ENCODE results near the gene KCTD8. TPM values are rescaled to one million over a fixed set of nuclear protein-coding genes. Genes with fewer than 3 reads are reported as not detected.

Gene KCTD8
- total RNA-seq = 0.86 TPM

DNA sequence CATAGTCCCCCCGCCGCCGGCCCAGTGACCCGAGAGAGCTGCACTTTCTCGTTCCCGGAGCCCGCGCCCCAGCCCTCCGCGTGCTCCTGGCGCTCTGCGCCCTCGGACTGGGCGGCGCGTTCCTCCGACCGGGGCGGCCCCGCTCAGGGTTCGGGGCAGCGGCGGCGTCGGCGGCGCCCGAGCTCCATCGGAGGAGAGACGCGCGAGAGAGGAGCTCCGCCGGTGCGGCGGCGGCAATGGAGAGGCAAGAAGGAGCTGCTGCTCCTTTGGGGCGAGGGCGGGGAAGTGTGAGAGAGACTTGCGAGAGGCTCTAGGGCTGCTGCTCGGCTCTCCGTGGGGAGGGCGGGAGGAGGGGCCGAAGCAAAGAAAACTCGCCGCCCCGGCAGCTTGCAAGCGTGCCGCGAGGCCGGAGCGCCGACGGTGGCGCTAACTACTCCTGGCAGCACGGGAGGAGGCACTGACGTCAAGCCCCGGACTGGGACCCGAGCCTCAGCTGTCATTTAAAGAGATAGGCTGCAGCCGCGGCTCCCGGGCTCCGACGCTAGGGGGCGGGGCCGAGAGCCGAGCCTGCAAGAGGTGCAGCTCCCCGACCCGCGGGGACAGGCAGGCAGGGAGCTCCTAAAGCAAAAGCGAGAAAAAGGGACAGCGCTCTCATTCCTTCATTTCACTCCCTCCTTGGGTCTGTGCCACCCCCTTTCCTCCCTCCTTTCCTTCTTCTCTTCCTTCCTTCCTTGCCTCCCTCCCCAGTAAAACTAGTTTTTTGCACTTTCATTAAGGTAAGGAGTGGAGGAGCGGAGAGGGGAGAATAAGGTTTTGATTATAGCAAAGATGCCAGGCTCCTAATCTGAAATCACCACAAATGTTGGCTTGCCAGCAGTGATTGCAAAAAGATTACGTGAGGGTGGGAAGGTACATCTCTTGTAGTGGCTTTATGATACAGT, at the start of gene KCTD8:
TSS of gene KCTD8 (minus strand) at position 289 of the 941 bp plus-strand sequence.
- peak; percentile 85 for DNase-seq (ENCODE audit: low spot score)

DNA sequence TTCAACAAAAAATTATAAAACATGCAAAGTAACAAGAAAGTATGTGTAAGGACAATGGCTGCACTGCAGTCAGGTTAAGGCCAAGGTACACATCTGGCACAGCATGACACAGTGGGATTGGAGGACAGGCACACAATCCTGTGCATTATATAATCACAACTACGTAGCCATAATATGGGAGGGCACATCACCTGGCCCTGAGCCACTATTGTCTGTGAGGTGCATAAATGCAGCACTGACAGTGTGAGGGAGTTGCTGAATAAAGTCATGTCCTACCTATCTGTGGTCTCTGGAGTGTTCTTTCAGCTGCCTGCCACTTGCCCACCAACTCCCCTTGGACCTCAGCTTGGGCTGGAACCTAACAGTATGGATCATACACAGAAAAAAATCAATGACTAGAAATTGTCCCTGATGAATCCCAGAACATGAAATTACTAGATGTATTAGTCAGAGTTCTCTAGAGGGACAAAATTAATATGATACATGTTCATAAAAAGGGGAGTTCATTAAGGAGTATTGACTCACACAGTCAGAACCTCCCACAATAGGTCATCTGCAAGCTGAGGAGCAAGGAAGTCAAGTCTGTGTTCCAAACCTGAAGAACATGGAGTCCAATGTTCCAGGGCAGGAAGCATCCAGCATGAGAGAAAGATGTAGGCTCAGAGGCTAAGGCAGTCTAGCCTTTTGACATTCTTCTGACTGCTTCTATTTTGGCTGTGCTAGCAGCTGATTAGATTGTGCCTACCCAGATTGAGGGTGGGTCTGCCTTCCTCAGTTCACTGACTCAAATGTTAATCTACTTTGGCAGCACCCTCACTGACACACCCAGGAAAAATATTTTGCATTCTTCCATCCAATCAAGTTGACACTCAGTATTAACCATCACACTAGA, 46.4 kb upstream of the KCTD8 start:
- no peak for DNase-seq (ENCODE audit: low spot score)

DNA sequence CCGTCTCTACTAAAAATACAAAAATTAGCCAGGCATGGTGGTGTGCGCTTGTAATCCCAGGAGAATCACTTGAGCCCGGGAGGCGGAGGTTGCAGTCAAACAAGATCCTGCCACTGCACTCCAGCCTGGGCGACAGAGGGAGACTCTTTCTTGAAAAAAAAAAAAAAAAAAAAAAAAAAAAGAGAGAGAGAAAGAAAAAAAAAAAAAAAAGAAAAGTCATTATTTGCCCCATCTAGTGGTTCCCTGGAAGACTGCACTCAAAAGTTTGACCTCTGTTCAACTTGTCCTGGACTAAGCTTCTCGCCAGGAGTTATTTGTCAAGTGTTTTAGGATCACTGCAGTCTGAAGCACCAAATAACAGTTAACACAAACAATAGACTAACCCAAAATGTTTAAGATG, 45.3 kb upstream of the KCTD8 start:
- no peak for DNase-seq (ENCODE audit: low spot score)

DNA sequence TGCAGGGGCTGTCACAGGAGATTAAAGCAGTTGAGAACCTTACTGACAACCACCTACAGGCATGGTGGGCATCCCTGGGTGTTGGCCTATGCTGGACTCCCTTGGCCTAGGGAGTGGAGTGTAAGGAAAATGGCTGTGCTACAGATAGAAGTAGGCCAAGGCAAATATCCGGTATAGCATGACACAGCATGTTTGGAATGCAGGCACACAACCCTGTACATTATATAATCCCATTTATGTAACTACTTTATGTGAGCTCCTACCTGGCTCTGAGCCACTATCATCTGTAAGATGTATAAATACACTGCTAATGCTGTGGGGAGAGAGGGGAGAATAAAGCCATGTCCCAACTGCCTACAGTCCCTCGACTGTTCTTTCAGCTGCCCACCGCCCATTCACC, 38.7 kb upstream of the KCTD8 start:
- no peak for DNase-seq (ENCODE audit: low spot score)

DNA sequence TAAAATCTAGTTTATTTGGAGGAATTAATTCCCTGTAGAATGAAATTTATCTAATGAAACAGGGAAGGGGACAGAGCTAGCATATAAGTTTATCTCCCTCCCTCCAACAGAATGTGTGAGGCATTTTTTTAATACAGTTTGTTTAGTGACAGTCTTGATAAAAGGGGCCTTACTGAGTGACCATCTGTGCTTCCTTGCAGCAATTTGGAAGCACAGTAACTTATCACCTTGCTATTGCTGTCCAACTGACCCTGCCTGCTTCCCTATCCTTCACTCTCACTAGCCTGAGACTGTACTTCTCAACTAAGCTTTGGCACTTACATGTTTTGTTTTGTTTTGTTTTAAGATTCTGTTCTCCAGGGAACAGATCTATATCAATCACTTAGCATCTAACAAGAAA, 31.1 kb upstream of the KCTD8 start:
- no peak for DNase-seq (ENCODE audit: low spot score)

DNA sequence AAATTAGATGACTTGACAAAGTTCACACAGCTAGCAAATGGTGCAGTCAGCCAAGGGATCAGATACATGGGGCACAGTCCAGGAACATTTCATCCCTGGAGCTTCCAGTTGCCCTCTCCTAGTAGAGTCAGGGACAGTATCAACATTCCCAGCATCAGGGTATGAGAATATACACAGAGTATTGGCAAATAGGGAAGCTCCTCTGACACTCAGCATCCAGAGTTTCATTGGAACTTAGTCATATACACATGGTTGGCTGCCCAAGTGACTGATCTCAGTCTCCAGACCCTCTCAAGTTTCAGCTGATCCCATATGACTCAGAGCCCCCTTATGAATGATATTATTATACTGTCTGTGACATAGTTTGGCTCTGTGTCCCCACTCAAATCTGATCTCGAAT, 13.7 kb upstream of the KCTD8 start:
- no peak for DNase-seq (ENCODE audit: low spot score)

DNA sequence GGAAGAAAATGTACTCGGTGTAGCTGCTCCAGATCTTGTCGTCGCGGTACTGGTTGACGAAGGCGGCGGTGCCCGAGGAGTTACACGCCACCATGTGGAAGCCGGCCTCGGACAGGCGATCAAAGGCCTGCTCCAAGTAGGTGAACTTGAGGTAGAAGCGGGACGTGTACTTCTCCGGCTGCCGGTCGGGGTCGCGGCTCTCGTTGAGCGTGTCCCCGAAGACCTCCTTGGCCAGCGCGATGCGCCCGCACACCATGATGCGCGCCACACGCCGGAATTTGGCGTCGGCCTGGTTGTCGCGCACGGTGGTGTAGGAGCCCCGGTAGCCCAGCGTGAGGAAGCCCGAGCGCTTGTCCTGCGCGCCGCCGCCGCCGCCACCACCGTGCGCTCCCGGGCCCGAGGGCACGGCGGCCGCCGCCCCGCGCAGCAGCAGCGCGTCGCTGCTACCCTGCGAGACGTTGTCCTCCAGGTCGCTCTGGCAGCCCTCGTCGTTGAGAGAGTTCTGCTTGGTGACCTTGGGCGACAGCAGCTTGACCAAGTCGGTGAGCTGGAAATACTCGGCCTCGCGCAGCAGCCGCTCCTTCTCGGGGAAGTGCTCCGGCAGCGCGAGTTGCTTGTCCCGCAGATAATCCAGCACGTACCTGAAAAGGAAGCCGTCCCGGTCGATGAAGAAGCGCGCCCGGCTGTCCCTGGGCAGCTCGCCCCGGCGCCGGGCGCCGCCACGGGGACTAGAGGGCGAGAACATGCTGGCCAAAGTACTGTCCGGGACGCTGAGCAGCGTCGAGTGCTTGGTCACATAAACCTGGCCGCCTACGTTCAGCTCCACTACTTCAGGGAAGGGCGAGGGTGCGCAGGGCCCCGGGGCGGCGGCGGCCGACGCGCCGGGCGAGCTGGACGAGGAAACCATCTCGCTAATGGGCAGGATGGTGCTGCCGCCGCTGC, 775 bp downstream of the KCTD8 start:
- DNase-seq (ENCODE audit: low spot score) = peak; percentile 35

DNA sequence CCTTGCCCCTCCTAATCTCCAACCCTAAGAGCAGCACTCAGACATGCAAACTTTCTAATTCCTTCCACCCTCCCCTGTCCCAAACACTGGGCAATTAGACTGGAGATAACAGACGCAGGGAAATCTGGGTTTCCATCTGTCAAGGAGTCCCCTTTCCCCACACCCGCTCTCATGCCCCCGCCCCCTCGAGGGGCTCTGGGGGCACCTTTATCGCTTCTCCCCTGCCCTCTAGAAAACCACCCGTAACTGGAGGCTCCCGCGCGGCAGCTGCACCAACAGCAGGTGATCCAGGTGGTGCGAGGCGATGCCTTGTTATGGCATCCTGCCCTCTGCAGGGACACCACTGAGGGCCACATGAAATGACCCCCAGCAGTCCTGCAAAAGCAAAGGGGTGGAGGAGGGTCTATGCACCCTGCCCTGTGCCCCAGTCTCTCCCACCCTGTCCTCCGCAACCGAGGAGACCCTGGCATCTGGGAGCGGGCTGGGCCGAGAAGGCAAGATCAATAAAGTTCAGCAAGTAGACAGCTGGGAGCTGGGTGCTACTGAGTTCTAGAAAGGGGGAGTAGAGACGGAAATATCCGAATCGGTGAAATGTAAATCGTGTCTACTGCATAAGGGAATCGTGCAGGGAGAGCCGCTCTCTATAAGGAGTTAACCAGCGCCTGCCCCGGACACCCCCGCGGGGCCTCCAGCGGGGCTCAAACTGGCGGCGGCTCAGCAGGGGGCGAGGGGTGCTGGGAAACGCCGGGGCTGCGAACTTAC, 1.6 kb downstream of the KCTD8 start:
- DNase-seq (ENCODE audit: low spot score) = no peak

DNA sequence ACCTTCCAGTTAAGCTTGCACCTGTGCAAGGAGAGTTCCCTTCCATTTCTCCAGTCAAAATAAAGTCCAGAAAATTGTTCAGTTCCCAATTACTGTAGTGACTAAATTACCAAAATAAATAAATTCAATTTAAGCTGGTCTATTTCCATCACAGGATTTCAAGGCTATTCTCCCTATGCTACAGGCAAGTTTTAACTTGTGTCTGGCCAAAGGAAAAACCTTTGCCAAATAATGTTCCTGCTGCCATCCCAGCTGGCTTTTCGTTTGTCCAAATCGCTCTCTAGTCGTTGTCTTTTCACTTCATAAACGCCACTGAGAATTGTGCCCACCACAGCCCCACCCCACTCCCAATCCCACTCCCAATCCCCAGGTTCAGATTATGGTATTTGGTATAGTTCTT, 2.4 kb downstream of the KCTD8 start:
- no peak for DNase-seq (ENCODE audit: low spot score)

DNA sequence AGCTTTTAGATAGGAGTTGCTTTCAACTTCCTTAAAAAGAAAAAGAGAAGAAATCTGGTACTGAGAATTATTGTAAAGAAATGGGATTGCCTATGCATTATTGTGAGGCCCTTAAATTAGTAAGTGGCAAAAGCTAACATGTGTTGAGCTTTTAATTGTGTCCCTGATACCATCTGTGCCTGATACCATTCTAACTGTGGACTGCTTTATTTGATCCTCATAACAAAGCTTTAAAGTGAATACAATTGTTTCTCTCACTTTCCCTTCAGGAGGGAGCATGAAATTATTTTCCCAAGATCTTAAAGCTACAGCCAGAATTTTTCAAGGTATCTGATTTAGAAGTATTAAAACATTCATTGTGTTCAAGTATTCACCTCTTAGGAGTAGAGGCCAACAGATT, 9.9 kb downstream of the KCTD8 start:
- DNase-seq (ENCODE audit: low spot score) = no peak

DNA sequence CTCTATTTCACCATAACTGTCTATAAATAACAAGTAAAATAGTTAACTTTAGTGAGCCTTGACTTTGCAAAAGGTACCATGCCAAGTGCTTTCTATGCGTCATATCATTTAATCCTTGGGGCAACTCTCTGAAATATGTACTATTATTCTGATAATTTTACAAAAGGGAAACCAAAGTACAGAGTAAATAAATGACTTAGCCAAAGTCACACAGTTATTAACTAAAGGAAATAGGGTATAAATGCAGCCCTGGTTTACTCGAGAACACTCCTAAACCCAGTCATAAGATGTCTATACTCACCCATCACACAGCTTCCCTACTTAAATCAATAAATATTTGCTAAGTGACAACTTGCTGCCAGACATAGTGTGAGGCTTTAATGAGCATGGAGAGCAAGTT, 14.4 kb downstream of the KCTD8 start:
- DNase-seq (ENCODE audit: low spot score) = no peak

DNA sequence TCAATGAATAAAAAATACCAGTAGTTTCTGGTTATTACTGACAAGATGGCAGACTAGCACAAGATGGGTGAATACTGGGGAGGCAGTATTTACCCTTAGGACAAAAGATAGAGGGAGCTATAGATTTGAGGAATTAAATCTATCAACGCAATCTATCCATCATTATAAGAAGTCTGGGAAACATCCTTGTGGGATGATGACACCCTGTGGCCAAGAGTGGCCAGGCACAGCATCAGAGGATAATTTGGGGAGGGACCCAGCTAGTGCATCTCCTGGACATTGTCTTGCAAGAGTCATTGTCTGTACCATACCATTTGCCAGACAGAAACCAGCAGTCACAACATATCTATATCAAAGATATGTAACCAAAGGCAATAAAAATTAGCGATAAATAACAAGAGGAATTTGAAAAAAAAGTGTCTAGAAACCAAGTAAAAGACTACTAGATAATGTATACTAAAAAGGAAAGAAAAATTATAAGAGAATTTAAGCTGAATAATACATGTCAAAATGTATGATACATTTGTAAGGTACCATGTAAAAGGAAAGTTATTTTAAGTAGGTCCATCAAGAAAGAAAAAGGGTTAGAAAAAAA, 22.9 kb downstream of the KCTD8 start:
- DNase-seq (ENCODE audit: low spot score) = no peak

DNA sequence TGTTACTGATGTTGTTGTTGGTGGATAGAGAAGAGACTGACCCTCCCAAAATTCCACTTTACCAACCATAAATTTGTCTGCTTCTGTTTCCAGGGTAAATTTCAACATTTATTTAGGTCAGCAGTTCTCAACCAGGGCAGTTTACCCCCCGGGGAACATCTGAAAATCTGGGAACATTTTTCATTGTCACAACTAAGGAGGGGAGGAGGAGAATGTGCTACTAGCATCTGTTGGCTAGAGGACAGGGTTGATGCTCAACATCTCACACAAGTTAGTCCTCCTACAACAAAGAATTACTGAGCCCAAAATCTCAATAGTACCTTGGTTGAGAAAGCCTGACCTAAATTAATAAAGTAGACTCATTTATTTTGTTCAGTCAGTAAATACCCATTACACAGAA, 25.7 kb downstream of the KCTD8 start:
- DNase-seq (ENCODE audit: low spot score) = no peak

DNA sequence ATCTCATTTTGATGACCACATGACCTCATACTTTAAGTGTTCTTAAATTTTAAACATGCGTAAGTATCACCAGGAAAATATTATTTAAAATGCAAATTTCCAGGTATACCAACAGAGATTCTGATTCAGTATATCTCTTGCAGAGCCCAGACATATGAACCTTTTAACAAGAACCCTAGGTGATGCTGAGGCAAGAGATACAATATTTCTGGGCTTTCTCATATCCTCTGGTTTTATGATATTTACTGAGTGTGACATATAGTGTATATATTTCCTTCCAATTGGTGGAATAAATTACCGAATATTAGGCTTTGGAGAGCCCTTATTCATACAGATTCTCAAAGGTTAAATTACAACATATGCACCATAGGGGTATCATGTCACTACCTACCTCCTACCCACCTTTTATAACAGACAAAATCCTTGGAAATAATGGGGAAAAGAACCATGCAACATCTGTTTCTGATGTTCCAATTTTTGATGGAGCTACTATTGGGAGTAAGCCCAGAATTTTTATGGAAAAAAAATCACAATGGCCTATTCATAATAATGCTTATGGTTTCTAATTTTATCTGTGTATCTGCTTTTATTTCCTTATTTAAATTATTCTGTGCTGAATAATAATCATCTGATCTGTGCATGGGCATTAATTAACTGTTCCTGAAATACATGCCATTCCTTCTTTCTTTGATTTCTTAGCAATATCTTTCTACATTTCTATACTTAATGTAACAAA, 27.1 kb downstream of the KCTD8 start:
- no peak for DNase-seq (ENCODE audit: low spot score)

DNA sequence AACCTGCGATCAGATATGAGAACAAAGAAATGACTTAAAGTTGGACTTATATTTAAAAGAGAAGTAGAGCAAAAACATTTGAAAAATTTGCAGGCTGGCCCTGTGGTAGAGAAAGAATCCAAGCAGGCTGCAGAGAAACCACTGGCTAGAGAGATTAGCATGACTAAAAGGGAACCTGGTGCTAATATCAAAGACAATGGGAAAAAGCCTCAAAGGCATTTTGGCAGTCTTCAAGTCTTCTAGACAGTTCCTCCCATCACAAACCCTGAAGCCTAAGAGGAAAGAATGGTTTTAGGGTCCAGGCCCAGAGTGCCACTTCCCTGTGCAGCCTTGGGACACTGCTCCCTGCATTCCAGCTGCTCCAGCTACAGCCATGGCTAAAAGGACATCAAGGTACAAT, 33.4 kb downstream of the KCTD8 start:
- DNase-seq (ENCODE audit: low spot score) = no peak

DNA sequence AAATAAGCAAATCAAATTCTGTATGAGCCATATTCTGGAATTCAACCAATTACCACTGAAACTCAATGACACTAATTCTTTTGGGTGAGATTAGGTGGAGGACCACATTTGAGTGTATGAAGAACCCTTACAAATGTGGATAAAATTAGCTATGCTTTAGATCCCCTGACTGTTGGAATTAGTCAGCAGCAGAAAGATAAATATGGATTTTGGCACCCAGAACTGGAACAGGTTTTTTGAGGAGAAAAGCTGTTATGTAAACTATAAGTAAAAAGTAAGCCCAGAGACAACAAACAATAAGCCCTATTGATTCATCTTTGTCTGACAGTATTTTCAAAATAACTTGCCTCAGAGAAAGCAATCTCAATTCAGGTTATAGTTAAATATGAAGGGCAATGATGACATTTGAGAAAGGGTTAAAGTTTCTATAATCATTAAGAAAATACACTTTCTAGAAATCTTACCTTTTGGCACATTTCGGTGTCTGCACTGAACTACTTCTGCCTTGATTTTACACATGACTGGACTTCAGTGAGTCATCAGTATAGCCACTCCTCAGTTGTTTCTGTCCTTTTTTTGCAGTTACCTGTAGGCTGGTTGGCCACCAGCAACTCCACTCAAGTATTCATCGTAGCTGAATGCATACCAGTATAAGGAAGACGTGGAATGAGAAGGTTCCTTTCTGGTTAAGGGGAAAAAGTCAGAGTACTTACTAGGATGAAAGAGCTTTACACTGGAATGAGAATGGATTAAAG, 80.0 kb downstream of the KCTD8 start:
- no peak for DNase-seq (ENCODE audit: low spot score)

DNA sequence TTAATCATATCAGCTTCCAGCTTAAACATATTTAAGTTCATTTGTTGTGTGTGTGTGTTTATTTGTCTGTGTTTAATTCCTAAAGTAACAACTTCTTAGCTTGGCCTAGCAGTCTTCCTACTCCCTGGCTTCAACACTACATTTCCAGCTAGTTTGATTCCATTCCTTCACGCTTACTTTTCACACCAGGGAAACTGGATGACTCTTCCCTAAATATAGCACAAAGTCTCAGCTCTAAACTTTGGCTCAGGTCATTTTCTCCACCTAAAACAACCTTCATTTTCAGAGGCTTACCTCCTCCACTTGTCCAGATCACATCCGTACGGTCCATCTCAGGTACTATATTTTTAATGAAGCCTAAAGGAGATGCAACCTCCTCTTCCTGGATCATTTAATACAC, 94.4 kb downstream of the KCTD8 start:
- no peak for DNase-seq (ENCODE audit: low spot score)

DNA sequence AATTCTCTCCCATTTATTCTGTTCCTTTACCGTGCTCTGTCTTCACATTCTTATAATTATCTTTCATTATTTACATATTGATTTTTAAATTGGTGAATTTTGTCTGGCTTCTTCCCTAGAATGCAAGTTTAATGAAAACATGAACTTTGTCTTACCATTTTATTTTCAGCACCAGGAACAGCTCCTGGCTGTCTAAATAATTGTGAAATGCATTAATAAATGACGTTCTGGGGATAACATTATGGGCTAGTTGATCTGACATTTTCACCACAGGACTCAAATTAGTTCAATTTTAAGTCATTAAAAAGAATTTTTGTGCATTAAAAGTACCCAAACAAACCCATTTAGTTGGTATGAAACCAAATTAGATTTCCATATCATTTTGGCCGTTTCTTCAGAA, 97.5 kb downstream of the KCTD8 start:
- no peak for DNase-seq (ENCODE audit: low spot score)

DNA sequence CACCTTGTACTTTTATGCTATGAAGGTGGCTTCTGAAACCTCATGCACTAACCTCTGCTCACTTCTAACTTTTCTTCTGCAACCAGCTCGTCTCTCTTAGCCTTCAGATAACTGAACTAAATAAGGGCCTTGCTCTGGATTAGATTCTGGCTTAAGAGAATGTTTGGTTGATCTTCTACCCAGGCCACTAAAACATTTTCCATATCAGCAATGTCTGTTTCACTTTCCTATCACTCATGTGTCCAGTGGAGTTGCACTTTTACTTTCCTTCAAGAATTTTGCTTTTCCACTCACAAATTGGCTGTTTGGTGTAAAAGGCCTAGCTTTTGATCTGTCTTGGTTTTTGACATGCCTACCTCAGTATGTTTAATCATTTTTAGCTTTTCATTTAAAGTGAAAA, 105.8 kb downstream of the KCTD8 start:
- no peak for DNase-seq (ENCODE audit: low spot score)
